K562 (cell line): ENCODE measurements around the gene SEC61A1. TPM values are rescaled to one million over a fixed set of nuclear protein-coding genes. Genes with fewer than 3 reads are reported as not detected.

Experiments used
- ATAC-seq: fragments of 200-7000 bp; cut with Tn5 transposase; 3 replicates; pipeline ENCODE4 v1.9.1; 2020; ENCODE audit warnings: moderate library complexity
- BruUV-seq: library from RNA; stranded (reverse); fragments of 400-500 nt; replicated peaks from 2 replicates; lab custom pipeline; 2021; lab: Mats Ljungman, UMichigan
- CTCF ChIA-PET: fragments of 300-600 bp; formaldehyde crosslinking; extraction: SDS; loops from one replicate; lab custom pipeline; 2021; ENCODE audit warnings: low intra/inter-chr PET ratio; lab: Yijun Ruan, JAX
- POLR2A ChIA-PET: fragments of 300-600, 350-650 bp; sonication (Branson Sonifier 250); formaldehyde crosslinking; extraction: SDS; loops from one replicate; lab custom pipeline; 2021; ENCODE audit warnings: antibody characterized with exemption, inconsistent platforms; lab: Yijun Ruan, JAX
- DNase-seq, 4 experiments: peaks; one replicate each; pipeline versions ENCODE4 v3.0.0 to v3.0.0-alpha.2; 2011 to 2018; ENCODE audit warnings: low spot score in 3 of 4, mixed read lengths in 3 of 4; ENCODE audit errors: extremely low read depth in 1 of 4
- FAIRE-seq: peaks from 2 replicates; lab custom pipeline; 2011; peaks lifted over from hg19 to GRCh38; lab: Jason Lieb, UNC
- H2AFZ ChIP-seq: 2 replicates; pipeline ENCODE4 v1.6.0; 2011; ENCODE audit warnings: low read depth, low read length, control low read depth, inconsistent platforms
- H3K27ac ChIP-seq: fragments of 200-600 bp; 3 replicates; pipeline ENCODE4 v1.8.0; 2011; ENCODE audit warnings: low read depth, mild to moderate bottlenecking, control low read depth, inconsistent platforms, low read length, moderate library complexity, mixed read lengths; ENCODE audit errors: extremely low read depth
- H3K27me3 ChIP-seq, 2 experiments: fragments of 300-600 bp in 1 of 2; 2 replicates in 1 of 2; 3 replicates in 1 of 2; pipeline versions ENCODE4 v1.6.0 to v1.8.0; 2011; ENCODE audit warnings: inconsistent platforms in 2 of 2, low read length in 2 of 2, mild to moderate bottlenecking in 1 of 2, mixed read lengths in 1 of 2, moderate library complexity in 1 of 2; ENCODE audit not compliant: control insufficient read depth in 2 of 2, insufficient read depth in 2 of 2
- H3K36me3 ChIP-seq: fragments of 300-600 bp; 3 replicates; pipeline ENCODE4 v1.8.0; 2011; ENCODE audit warnings: mild to moderate bottlenecking, low read length, inconsistent platforms; ENCODE audit not compliant: control insufficient read depth, insufficient read depth
- H3K4me1 ChIP-seq, 2 experiments: fragments of 200-600 bp in 1 of 2; replicated peaks in 1 of 2; 2 replicates in 1 of 2; 3 replicates in 1 of 2; pipeline versions ENCODE4 v1.5.1 to v1.8.0; 2011; ENCODE audit warnings: inconsistent platforms in 2 of 2, low read length in 2 of 2, mild to moderate bottlenecking in 1 of 2, mixed read lengths in 1 of 2, moderate library complexity in 1 of 2; ENCODE audit not compliant: control insufficient read depth in 2 of 2, insufficient read depth in 2 of 2
- H3K4me2 ChIP-seq: 2 replicates; pipeline ENCODE4 v1.6.1; 2011; ENCODE audit warnings: low read length, control low read depth, inconsistent platforms, mixed read lengths; ENCODE audit not compliant: insufficient read depth
- H3K4me3 ChIP-seq: fragments of 200-600 bp; sonication (generic), shearing (Covaris generic); 2 replicates; pipeline ENCODE4 v1.5.1; 2016; ENCODE audit warnings: control low read depth, inconsistent platforms
- H3K79me2 ChIP-seq: fragments of 200-600 bp; 3 replicates; pipeline ENCODE4 v1.8.0; 2011; ENCODE audit warnings: low read length, inconsistent platforms; ENCODE audit not compliant: control insufficient read depth, insufficient read depth
- H3K9ac ChIP-seq, 2 experiments: 2 replicates each; pipeline versions ENCODE4 v1.6.0 to v1.6.1; 2011; ENCODE audit warnings: low read depth in 2 of 2, low read length in 2 of 2, control low read depth in 1 of 2, inconsistent platforms in 1 of 2, mild to moderate bottlenecking in 1 of 2, mixed read lengths in 1 of 2; ENCODE audit not compliant: insufficient read depth in 1 of 2
- H3K9me1 ChIP-seq: one replicate; pipeline ENCODE4 v1.6.0; 2011; ENCODE audit warnings: inconsistent platforms, mild to moderate bottlenecking, low read length, moderate library complexity; ENCODE audit not compliant: control insufficient read depth, insufficient read depth
- H3K9me3 ChIP-seq: replicated peaks from 2 replicates; pipeline ENCODE4 v1.5.1; 2011; ENCODE audit warnings: low read depth, low read length, inconsistent platforms; ENCODE audit not compliant: control insufficient read depth, insufficient read depth
- H4K20me1 ChIP-seq: replicated peaks from 2 replicates; pipeline ENCODE4 v1.6.1; 2011; ENCODE audit warnings: low read length, inconsistent platforms, mixed read lengths; ENCODE audit not compliant: control insufficient read depth, insufficient read depth
- NR3C1 ChIP-seq: sonication (generic); formaldehyde crosslinking; IDR thresholded peaks from 2 replicates; pipeline ENCODE4 v1.8.1; 2022; ENCODE audit warnings: missing genetic modification reagents
- POLR2G ChIP-seq: fragments of 200-400 bp; formaldehyde crosslinking; IDR thresholded peaks from 2 replicates; pipeline ENCODE4 v1.6.1; 2017; ENCODE audit warnings: low read depth, mild to moderate bottlenecking, antibody characterized with exemption, low read length, moderate library complexity
- RBM22 ChIP-seq: fragments of 200-400 bp; formaldehyde crosslinking; IDR thresholded peaks from 2 replicates; pipeline ENCODE4 v1.6.1; 2018; ENCODE audit warnings: low read length, low read depth; ENCODE audit not compliant: poor library complexity, severe bottlenecking
- SETDB1 ChIP-seq: IDR thresholded peaks from one replicate; pipeline ENCODE4 v1.6.1; 2012; ENCODE audit warnings: low read length, control low read depth, inconsistent platforms
- TSC22D4 ChIP-seq: fragments of 450-650 bp; IDR thresholded peaks from 2 replicates; pipeline ENCODE4 v1.6.1; 2016; ENCODE audit warnings: missing genetic modification characterization, missing biosample characterization, control low read depth
- WGBS: fragments of 100-300 bp; shearing (Covaris generic); methylation state at CpG from one replicate; pipeline ENCODE4 v1.1.6; 2016; ENCODE audit warnings: low coverage, mixed read lengths; ENCODE audit not compliant: insufficient coverage; ENCODE audit errors: missing lambda C conversion rate; 5-methylcytosine and 5-hydroxymethylcytosine counted together
- in situ Hi-C: fragments of 300-500 bp; cut with MboI; formaldehyde crosslinking; loops from 4 replicates; pipeline ENCODE4 v1.15.0; 2018; ENCODE audit warnings: inconsistent platforms, mixed read lengths
- intact Hi-C: fragments of 100-400 bp; cut with micrococcal nuclease; formaldehyde crosslinking; loops from 2 replicates; pipeline ENCODE4 v1.14.2; 2022
- polyA plus RNA-seq, 8 experiments: library from polyadenylated mRNA; depleted of rRNA in 4 of 8; stranded (reverse) in 5 of 8; unstranded in 3 of 8; fragments of >200 nt; fragmentation: Nextera tagmentation in 2 of 8; fragmentation: Illumina TruSeq in 1 of 8; extraction: Ambion mirVana in 2 of 8; extraction: Trizol in 1 of 8; gene quantifications; 2 replicates each; pipeline versions ENCODE4 v1.2.1 to v1.2.3, GENCODE V29; 2011 to 2014; ENCODE audit warnings: inconsistent platforms in 1 of 8, missing spikeins in 1 of 8
- total RNA-seq, 7 experiments: library from RNA; depleted of rRNA in 6 of 7; stranded (reverse); fragments of >200 nt in 6 of 7; fragmentation: Illumina TruSeq in 2 of 7; extraction: Trizol in 2 of 7; gene quantifications; 2 replicates each; pipeline versions ENCODE4 v1.2.1 to v1.2.3, GENCODE V29; 2011 to 2021; ENCODE audit warnings: low replicate concordance in 1 of 7
- TF ChIP-seq, protein P1 (sequence below): fragments of 450-650 bp; IDR thresholded peaks from 2 replicates; pipeline ENCODE4 v1.6.1; 2016; ENCODE audit warnings: low read depth, mild to moderate bottlenecking, moderate library complexity
- TF ChIP-seq, protein P2 (sequence below): fragments of 450-650 bp; formaldehyde crosslinking; IDR thresholded peaks from 2 replicates; pipeline ENCODE4 v1.4.0; 2020; ENCODE audit warnings: mild to moderate bottlenecking

The SEC61A1 gene
- total and polyA plus RNA-seq, 9 of the 15 experiments (the other 6 are each of a cell fraction or from before 2014, with no cell fraction given), result 1.9 to 140 (median 79.1) TPM

DNA sequence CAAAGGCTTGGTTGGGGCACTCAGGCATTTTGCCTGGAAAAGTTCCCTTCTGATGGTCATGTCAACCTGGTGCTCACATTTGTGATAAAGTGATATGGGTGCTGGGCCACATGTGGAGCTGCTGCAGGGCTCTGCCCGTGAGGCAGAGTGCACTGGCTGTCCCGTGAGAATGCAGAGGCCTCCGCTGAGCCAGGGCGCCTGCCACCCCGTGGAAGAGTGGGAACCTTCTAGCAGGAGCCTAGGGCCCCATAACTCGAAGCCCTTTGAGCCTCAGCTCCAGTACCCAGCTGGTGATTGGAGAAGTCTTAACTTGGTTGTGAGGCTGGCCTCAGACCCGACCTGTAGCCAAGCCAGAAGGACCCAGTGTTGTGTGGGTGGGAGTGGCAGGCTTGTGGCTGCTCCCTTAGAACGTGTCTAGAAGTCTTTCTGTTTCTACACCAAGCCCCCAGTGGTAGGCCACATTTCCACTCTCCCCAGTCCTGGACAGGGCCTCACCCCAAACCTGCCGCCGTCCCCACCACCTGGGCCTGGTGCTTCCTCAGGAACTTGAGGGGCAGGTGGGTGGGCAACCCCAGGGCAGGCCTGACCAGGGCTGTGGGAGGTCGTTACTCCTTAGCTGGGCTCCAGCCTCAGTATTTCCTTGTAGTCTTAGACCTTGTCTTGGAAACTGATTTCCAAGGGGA, 19.7 kb downstream of the SEC61A1 start:
- no peak for DNase-seq
- POLR2A ChIA-PET, result interaction anchor here (0.7 to 2.9 kb wide), 6 partner anchors 7 to 426 kb away, joined by 3 to 23 read pairs (median 3); no protein-coding TSS in a partner anchor
- Histone ChIP-seq H3K36me3 (peaks cover 78% of the 10 kb centered on the region), H3K9me1 (no peaks in the 10 kb centered on the region), H3K79me2 (peaks cover 13% of the 10 kb centered on the region; the same call in 2 of the 3 replicates), H3K4me2 (no peak overlapping the region), H3K9ac (0 out of 4 replicates have a peak overlapping the region, but pooled peaks of 1 of the 2 experiments have one; percentile 5), H3K27ac (no peak overlapping the region), H3K9me3 (no peaks in the 10 kb centered on the region), H3K27me3 (no peaks in the 10 kb centered on the region), H3K4me3 (no peak overlapping the region), H2AFZ (no peak overlapping the region), H4K20me1 (peaks cover 13% of the 10 kb centered on the region; the same call in 1 of the 2 replicates), H3K4me1 (peaks cover 3 to 30% of the 10 kb centered on the region in 2 experiments)
- intact Hi-C loops (loop anchor here (10.0 kb wide), 1 partner anchor 423 kb away; the partner anchor contains the start of gene GATA2), in situ Hi-C loops (no loop called here)
- no TSS peak for BruUV-seq
- no peak for FAIRE-seq
- ATAC-seq, result no peak
- TF ChIP-seq RBM22 (peak; percentile 39), NR3C1 (CRISPR knock-in tag) (no peak), TSC22D4 (no peak), POLR2G (peak; percentile 72), SETDB1 (no peak)
- TF ChIP-seq, protein P1, sequence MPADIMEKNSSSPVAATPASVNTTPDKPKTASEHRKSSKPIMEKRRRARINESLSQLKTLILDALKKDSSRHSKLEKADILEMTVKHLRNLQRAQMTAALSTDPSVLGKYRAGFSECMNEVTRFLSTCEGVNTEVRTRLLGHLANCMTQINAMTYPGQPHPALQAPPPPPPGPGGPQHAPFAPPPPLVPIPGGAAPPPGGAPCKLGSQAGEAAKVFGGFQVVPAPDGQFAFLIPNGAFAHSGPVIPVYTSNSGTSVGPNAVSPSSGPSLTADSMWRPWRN, result no peak
- TF ChIP-seq, protein P2, sequence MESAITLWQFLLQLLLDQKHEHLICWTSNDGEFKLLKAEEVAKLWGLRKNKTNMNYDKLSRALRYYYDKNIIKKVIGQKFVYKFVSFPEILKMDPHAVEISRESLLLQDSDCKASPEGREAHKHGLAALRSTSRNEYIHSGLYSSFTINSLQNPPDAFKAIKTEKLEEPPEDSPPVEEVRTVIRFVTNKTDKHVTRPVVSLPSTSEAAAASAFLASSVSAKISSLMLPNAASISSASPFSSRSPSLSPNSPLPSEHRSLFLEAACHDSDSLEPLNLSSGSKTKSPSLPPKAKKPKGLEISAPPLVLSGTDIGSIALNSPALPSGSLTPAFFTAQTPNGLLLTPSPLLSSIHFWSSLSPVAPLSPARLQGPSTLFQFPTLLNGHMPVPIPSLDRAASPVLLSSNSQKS, result no peak
- CTCF ChIA-PET, result no interaction called here
- 86% methylated on average over 7 of the region's 11 CpGs for WGBS
